IMR-90 (cell line): Measurements from ENCODE around the gene VAV3.

Source experiments
- BHLHE40 ChIP-seq: fragments of 150-350 bp; IDR thresholded peaks from 2 replicates; pipeline ENCODE4 v1.6.1; 2016; ENCODE audit warnings: mild to moderate bottlenecking, low read depth, low read length
- CEBPB ChIP-seq: IDR thresholded peaks from 2 replicates; pipeline ENCODE4 v1.6.1; 2012; ENCODE audit warnings: low read depth, low read length, improper control_type of control experiment
- MAFK ChIP-seq: IDR thresholded peaks from 2 replicates; pipeline ENCODE4 v1.6.1; 2012; ENCODE audit warnings: low read depth, low read length, improper control_type of control experiment
- MXI1 ChIP-seq: IDR thresholded peaks from 2 replicates; pipeline ENCODE4 v1.6.1; 2012; ENCODE audit warnings: low read depth, mild to moderate bottlenecking, low read length, moderate library complexity, borderline replicate concordance
- NFE2L2 ChIP-seq: fragments of 150-350 bp; IDR thresholded peaks from 2 replicates; pipeline ENCODE4 v1.6.1; 2016; ENCODE audit warnings: low read depth, mild to moderate bottlenecking, low read length
- POLR2A ChIP-seq: IDR thresholded peaks from 2 replicates; pipeline ENCODE4 v1.6.1; 2012; ENCODE audit warnings: mild to moderate bottlenecking, low read depth, low read length
- RAD21 ChIP-seq: IDR thresholded peaks from 2 replicates; pipeline ENCODE4 v1.6.1; 2012; ENCODE audit warnings: low read length, improper control_type of control experiment
- RCOR1 ChIP-seq: IDR thresholded peaks from 2 replicates; pipeline ENCODE4 v1.6.1; 2012; ENCODE audit warnings: mild to moderate bottlenecking, low read length, improper control_type of control experiment; ENCODE audit not compliant: insufficient replicate concordance
- RFX5 ChIP-seq: IDR thresholded peaks from 2 replicates; pipeline ENCODE4 v1.8.0; 2012; ENCODE audit warnings: low read depth, mild to moderate bottlenecking, low read length, moderate library complexity
- TF ChIP-seq, protein P1 (sequence below): conservative IDR thresholded peaks from 2 replicates; pipeline ENCODE4 v1.5.1; 2012; ENCODE audit warnings: mild to moderate bottlenecking, low read depth, low read length, improper control_type of control experiment
- TF ChIP-seq, protein P2 (sequence below): fragments of 150-350 bp; IDR thresholded peaks from 2 replicates; pipeline ENCODE4 v1.6.1; 2016; ENCODE audit warnings: low read depth, mild to moderate bottlenecking, low read length, moderate library complexity, borderline replicate concordance
- TF ChIP-seq, protein P3 (sequence below): fragments of 150-350 bp; IDR thresholded peaks from 2 replicates; pipeline ENCODE4 v1.6.1; 2017; ENCODE audit warnings: mild to moderate bottlenecking, antibody characterized with exemption, low read length, low read depth

DNA sequence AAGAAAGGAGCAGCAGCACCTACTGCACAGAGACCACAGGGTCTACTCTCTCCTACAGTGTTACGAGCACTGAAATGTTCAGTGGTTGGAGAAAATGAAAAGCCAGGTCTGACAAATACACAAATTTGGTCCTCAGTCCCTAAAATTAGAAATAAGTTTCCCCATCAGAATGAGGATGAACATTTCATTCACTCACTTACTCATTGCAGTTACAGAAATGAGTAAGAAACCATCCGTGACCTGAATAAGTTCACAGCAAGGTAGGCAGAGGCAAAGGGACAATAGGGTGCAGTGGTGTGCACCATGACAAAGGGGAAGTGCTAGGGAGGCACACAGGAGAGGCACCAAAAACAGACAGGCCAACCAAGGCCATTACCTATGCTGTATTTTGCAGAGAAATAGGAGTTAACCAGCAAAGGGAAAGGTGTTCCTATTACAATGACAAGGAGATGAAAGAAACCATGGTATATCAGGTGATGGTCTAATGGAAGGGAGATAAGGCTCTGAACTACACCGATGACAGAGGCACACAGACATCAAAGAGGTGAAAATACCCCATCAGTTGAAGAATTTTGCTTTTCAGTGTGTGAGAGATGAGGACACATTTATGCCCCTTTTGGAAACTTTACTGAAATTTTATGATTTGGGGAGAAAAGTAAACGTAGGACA is 29.4 kb downstream of the VAV3 start:
- TF ChIP-seq, protein P1, sequence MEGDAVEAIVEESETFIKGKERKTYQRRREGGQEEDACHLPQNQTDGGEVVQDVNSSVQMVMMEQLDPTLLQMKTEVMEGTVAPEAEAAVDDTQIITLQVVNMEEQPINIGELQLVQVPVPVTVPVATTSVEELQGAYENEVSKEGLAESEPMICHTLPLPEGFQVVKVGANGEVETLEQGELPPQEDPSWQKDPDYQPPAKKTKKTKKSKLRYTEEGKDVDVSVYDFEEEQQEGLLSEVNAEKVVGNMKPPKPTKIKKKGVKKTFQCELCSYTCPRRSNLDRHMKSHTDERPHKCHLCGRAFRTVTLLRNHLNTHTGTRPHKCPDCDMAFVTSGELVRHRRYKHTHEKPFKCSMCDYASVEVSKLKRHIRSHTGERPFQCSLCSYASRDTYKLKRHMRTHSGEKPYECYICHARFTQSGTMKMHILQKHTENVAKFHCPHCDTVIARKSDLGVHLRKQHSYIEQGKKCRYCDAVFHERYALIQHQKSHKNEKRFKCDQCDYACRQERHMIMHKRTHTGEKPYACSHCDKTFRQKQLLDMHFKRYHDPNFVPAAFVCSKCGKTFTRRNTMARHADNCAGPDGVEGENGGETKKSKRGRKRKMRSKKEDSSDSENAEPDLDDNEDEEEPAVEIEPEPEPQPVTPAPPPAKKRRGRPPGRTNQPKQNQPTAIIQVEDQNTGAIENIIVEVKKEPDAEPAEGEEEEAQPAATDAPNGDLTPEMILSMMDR = no peak
- TF ChIP-seq POLR2A (no peak), BHLHE40 (no peak), RAD21 (no peak), NFE2L2 (no peak), RCOR1 (no peak), CEBPB (no peak), MAFK (no peak), RFX5 (no peak), MXI1 (no peak)
- TF ChIP-seq, protein P2, sequence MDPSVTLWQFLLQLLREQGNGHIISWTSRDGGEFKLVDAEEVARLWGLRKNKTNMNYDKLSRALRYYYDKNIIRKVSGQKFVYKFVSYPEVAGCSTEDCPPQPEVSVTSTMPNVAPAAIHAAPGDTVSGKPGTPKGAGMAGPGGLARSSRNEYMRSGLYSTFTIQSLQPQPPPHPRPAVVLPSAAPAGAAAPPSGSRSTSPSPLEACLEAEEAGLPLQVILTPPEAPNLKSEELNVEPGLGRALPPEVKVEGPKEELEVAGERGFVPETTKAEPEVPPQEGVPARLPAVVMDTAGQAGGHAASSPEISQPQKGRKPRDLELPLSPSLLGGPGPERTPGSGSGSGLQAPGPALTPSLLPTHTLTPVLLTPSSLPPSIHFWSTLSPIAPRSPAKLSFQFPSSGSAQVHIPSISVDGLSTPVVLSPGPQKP = no peak
- TF ChIP-seq, protein P3, sequence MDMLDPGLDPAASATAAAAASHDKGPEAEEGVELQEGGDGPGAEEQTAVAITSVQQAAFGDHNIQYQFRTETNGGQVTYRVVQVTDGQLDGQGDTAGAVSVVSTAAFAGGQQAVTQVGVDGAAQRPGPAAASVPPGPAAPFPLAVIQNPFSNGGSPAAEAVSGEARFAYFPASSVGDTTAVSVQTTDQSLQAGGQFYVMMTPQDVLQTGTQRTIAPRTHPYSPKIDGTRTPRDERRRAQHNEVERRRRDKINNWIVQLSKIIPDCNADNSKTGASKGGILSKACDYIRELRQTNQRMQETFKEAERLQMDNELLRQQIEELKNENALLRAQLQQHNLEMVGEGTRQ = no peak
